ENCODE results near the gene CEP112. TPM values are rescaled to one million over a fixed set of nuclear protein-coding genes. Genes with fewer than 3 reads are reported as not detected.
A peak's percentile ranks its signal among the peaks of the same experiment; 100 is the strongest.

Gene CEP112
- total RNA-seq, 1 donor from 2014 or later, result 13.9 TPM

DNA sequence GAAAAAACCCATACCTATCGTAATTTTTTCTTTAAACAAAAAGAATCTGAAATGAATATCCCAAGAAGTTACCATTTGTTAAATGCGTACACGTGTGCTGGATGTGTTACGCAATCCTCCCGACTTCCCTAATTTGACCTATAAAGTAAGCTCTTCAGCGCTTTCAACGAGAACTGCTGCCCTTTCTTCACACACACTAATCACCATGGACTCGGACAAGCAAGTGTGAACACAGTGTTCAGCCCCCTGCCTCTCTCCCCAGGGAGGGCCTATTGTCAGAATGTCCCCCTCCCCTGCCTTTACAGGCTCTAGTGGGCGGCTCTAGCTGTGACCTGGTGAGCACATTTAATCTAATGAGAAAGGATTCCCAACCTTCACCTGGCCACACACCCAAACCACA lies 216.1 kb downstream of the CEP112 start:
- no peak for FAIRE-seq

DNA sequence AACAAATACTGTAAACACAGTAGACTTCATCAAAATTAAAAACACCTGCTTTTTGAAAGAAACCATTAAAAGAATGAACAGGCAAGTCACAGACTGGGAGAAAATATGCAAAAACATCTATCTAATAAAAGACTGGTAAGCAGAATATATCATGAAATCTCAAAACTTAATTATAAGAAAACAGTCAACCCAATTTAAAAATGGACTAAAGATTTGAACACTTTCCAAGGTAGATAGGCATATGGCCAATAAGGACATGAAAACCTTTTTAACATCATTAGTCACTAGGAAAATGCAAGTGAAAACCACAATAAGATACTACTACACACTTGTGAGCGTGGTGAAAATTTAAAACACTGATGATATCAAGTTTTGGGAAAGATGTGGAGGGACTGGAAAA lies 218.7 kb downstream of the CEP112 start:
- no peak overlapping the region for H3K4me2 ChIP-seq (ENCODE audit: low read length)
- no peaks in the 10 kb centered on the region for H3K27me3 Mint-ChIP-seq (ENCODE audit: low read depth, unreplicated experiment)
- H3K36me3 Mint-ChIP-seq (ENCODE audit: low read depth, unreplicated experiment), result no peaks in the 10 kb centered on the region
- no peak overlapping the region for H3K4me3 Mint-ChIP-seq (ENCODE audit: unreplicated experiment)
- no peaks in the 10 kb centered on the region for H4K20me1 ChIP-seq (ENCODE audit: insufficient read depth, low read length)
- FAIRE-seq (no peak), DNase-seq (ENCODE audit: low read depth) (peak; percentile 4)
- no peak overlapping the region for H3K9ac ChIP-seq (ENCODE audit: low read length)
- H3K27ac ChIP-seq (ENCODE audit: low read depth, low read length), result no peak overlapping the region
- no peaks in the 10 kb centered on the region for H3K27me3 ChIP-seq (ENCODE audit: insufficient read depth, low read length)
- no peaks in the 10 kb centered on the region for H3K9me3 Mint-ChIP-seq (ENCODE audit: unreplicated experiment)
- no peaks in the 10 kb centered on the region for H3K36me3 ChIP-seq (ENCODE audit: insufficient read depth, low read length)
- TF ChIP-seq EZH2 (IDR thresholded peaks at IDR 0.05; ENCODE audit: insufficient read depth, low read length), result no peak
- TF ChIP-seq, protein P1, sequence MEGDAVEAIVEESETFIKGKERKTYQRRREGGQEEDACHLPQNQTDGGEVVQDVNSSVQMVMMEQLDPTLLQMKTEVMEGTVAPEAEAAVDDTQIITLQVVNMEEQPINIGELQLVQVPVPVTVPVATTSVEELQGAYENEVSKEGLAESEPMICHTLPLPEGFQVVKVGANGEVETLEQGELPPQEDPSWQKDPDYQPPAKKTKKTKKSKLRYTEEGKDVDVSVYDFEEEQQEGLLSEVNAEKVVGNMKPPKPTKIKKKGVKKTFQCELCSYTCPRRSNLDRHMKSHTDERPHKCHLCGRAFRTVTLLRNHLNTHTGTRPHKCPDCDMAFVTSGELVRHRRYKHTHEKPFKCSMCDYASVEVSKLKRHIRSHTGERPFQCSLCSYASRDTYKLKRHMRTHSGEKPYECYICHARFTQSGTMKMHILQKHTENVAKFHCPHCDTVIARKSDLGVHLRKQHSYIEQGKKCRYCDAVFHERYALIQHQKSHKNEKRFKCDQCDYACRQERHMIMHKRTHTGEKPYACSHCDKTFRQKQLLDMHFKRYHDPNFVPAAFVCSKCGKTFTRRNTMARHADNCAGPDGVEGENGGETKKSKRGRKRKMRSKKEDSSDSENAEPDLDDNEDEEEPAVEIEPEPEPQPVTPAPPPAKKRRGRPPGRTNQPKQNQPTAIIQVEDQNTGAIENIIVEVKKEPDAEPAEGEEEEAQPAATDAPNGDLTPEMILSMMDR (IDR thresholded peaks at IDR 0.05; ENCODE audit: insufficient read depth, low read depth, low read length), result no peak
- no peak overlapping the region for H3K4me3 ChIP-seq (ENCODE audit: insufficient read depth, low read depth, low read length)
- no peaks in the 10 kb centered on the region for H3K9me3 ChIP-seq (ENCODE audit: insufficient read depth, low read depth, low read length)
- no peak overlapping the region for H3K27ac Mint-ChIP-seq (ENCODE audit: unreplicated experiment)
- H2AFZ ChIP-seq (ENCODE audit: low read depth, low read length), result no peak overlapping the region
- no peaks in the 10 kb centered on the region for H3K4me1 Mint-ChIP-seq (ENCODE audit: low read depth, unreplicated experiment)
- no peaks in the 10 kb centered on the region for H3K4me1 ChIP-seq (ENCODE audit: insufficient read depth, low read length)
- no peaks in the 10 kb centered on the region for H3K79me2 ChIP-seq (ENCODE audit: insufficient read depth, low read length)

More for the DNA sequence above, 216.1 kb downstream of the CEP112 start:
- H3K9ac ChIP-seq (ENCODE audit: low read length), result no peak overlapping the region
- no peak for DNase-seq (ENCODE audit: low read depth)
- no peaks in the 10 kb centered on the region for H3K27me3 ChIP-seq (ENCODE audit: insufficient read depth, low read length)
- H3K36me3 ChIP-seq (ENCODE audit: insufficient read depth, low read length), result no peaks in the 10 kb centered on the region
- H3K4me3 ChIP-seq (ENCODE audit: insufficient read depth, low read depth, low read length), result no peak overlapping the region
- H3K9me3 ChIP-seq (ENCODE audit: insufficient read depth, low read depth, low read length), result no peaks in the 10 kb centered on the region
- Mint-ChIP-seq H3K27ac (ENCODE audit: unreplicated experiment) (no peak overlapping the region), H3K9me3 (ENCODE audit: unreplicated experiment) (no peaks in the 10 kb centered on the region), H3K36me3 (ENCODE audit: low read depth, unreplicated experiment) (peaks cover 2% of the 10 kb centered on the region), H3K27me3 (ENCODE audit: low read depth, unreplicated experiment) (no peaks in the 10 kb centered on the region), H3K4me3 (ENCODE audit: unreplicated experiment) (no peak overlapping the region), H3K4me1 (ENCODE audit: low read depth, unreplicated experiment) (no peaks in the 10 kb centered on the region)
- no peak overlapping the region for H3K27ac ChIP-seq (ENCODE audit: low read depth, low read length)
- no peak for TF ChIP-seq EZH2 (IDR thresholded peaks at IDR 0.05; ENCODE audit: insufficient read depth, low read length)
- TF ChIP-seq, protein P1 (IDR thresholded peaks at IDR 0.05; ENCODE audit: insufficient read depth, low read depth, low read length), result no peak
- no peak overlapping the region for H2AFZ ChIP-seq (ENCODE audit: low read depth, low read length)
- no peaks in the 10 kb centered on the region for H4K20me1 ChIP-seq (ENCODE audit: insufficient read depth, low read length)
- H3K79me2 ChIP-seq (ENCODE audit: insufficient read depth, low read length), result no peaks in the 10 kb centered on the region
- no peaks in the 10 kb centered on the region for H3K4me1 ChIP-seq (ENCODE audit: insufficient read depth, low read length)
- no peak overlapping the region for H3K4me2 ChIP-seq (ENCODE audit: low read length)

DNA sequence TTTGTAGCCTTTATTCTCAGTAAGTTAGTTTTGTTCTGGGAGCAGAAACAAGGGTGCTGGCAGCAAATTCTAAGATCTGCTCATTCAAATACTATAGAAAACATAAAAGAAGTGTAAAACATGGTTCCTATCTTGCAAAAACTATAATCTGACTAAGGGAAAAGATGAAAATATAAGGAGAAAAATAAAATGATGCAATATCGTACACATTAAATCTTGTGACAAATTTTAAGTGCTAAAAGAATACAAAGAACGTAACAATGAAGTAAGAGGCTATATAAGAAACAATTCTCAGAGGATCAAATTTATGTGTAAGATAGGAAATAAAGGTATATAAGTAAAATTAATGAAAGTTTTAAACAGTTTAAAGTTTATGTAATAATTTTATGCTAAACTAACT lies 224.6 kb downstream of the CEP112 start:
- no peak for DNase-seq (ENCODE audit: low read depth)

More for the DNA sequence above, 224.6 kb downstream of the CEP112 start:
- Histone ChIP-seq H3K4me3 (ENCODE audit: insufficient read depth, low read depth, low read length) (no peak overlapping the region), H3K27ac (ENCODE audit: low read depth, low read length) (no peak overlapping the region), H3K4me2 (ENCODE audit: low read length) (no peak overlapping the region), H3K9me3 (ENCODE audit: insufficient read depth, low read depth, low read length) (no peaks in the 10 kb centered on the region), H3K9ac (ENCODE audit: low read length) (no peak overlapping the region), H3K36me3 (ENCODE audit: insufficient read depth, low read length) (no peaks in the 10 kb centered on the region), H3K27me3 (ENCODE audit: insufficient read depth, low read length) (no peaks in the 10 kb centered on the region), H2AFZ (ENCODE audit: low read depth, low read length) (no peak overlapping the region), H3K4me1 (ENCODE audit: insufficient read depth, low read length) (no peaks in the 10 kb centered on the region), H3K79me2 (ENCODE audit: insufficient read depth, low read length) (no peaks in the 10 kb centered on the region), H4K20me1 (ENCODE audit: insufficient read depth, low read length) (no peaks in the 10 kb centered on the region)
- no peaks in the 10 kb centered on the region for H3K27me3 Mint-ChIP-seq (ENCODE audit: low read depth, unreplicated experiment)
- FAIRE-seq, result no peak
- H3K9me3 Mint-ChIP-seq (ENCODE audit: unreplicated experiment), result peaks cover 4% of the 10 kb centered on the region
- peaks cover 2% of the 10 kb centered on the region for H3K36me3 Mint-ChIP-seq (ENCODE audit: low read depth, unreplicated experiment)
- no peak overlapping the region for H3K27ac Mint-ChIP-seq (ENCODE audit: unreplicated experiment)
- H3K4me1 Mint-ChIP-seq (ENCODE audit: low read depth, unreplicated experiment), result no peaks in the 10 kb centered on the region
- no peak for TF ChIP-seq EZH2 (IDR thresholded peaks at IDR 0.05; ENCODE audit: insufficient read depth, low read length)
- TF ChIP-seq, protein P1 (IDR thresholded peaks at IDR 0.05; ENCODE audit: insufficient read depth, low read depth, low read length), result no peak
- H3K4me3 Mint-ChIP-seq (ENCODE audit: unreplicated experiment), result no peak overlapping the region

Data from astrocyte (in vitro differentiated cells and primary cell).